Myocyte (in vitro differentiated cells): ENCODE results near the gene TRIM36. TPM values are rescaled to one million over a fixed set of nuclear protein-coding genes. Genes with fewer than 3 reads are reported as not detected.

Experiments used
- DNase-seq: peaks from one replicate; pipeline ENCODE4 v3.0.0-alpha.2; 2012; ENCODE audit warnings: low read depth
- total RNA-seq: library from RNA; depleted of rRNA; stranded (reverse); fragments of >200 nt; gene quantifications from 2 replicates; pipeline ENCODE4 v1.2.3, GENCODE V29; 2014

TRIM36 gene
- total RNA-seq, 1 donor from 2014 or later = 10.5 TPM

- peak; percentile 42 for DNase-seq
These were observed 750 bp downstream of the TRIM36 start for GRCh38 chr5:115168829-115169486.

- no peak for DNase-seq
These were observed 2.8 kb downstream of the TRIM36 start for GRCh38 chr5:115166744-115167393.

DNA sequence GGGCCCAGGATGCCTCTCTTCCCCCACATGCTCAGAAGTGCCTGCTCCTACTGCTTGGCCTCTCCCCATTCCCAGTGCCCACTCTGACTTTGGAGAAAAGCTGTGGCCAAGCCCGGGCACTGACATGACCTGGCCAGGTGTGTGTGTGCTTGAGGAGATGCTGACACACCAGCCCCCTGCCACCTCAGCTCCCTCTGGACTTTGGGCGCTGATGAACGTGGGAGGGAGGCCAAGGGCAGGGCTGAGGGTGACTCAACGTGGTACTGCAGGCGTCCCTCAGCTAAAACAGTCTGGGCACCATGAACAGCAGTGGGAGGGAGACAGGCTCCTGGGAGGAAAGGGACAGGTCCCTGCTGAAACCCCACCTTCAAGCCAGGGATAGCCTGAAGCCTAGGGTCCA is 3.9 kb downstream of the TRIM36 start:
- no peak for DNase-seq

- DNase-seq = no peak
These were observed 8.7 kb downstream of the TRIM36 start for GRCh38 chr5:115160975-115161475.

DNA sequence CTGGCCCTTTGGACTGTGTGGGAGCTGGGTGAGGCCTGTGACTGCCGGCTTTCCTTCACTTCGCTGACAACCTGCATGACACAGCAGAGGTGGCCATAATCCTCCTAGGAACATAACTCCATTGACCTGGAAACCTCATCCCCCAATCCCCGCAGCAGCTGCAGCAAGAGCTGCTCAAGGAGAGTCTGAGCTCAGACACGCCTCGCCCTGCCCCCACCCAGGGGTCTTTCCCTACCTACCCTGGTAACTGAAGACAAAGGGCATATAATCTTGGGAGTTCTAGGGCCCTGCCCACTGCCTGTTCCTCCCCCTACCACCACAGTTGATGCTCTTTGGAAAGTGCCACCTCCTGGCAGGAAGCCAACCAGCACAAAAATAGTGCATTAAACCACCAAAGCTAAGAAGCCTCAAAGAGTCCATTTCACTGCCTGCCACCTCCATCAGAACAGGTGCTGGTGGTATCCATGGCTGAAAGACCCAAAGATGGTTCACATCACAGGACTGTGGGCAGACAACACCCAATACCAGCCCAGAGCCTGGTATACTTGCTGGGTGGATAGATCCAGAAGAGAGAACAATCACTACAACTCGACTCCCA is 18.4 kb downstream of the TRIM36 start:
- DNase-seq = peak; percentile 81

DNA sequence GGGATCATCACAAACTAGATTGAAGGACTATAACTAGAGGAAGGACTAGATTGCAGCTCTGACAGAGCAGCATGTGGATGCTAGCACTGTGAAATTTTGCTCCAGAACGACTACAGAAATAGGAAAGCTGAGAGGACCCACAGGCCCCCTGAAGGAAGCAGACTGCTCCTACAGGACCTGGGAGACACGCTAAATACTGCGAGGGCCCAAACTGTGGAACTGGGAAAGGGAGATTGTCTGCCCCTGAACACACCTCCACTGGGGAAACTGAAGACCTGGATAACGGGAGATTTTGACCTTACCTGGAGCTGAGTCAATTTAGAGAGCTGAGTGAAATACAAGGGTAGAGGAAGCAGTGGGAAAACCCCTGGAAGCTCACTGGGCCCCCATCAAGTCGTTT is 19.2 kb downstream of the TRIM36 start:
- no peak for DNase-seq

GRCh38 chr5:115147052-115147451 is 22.7 kb downstream of the TRIM36 start:
- peak; percentile 19 for DNase-seq

DNA sequence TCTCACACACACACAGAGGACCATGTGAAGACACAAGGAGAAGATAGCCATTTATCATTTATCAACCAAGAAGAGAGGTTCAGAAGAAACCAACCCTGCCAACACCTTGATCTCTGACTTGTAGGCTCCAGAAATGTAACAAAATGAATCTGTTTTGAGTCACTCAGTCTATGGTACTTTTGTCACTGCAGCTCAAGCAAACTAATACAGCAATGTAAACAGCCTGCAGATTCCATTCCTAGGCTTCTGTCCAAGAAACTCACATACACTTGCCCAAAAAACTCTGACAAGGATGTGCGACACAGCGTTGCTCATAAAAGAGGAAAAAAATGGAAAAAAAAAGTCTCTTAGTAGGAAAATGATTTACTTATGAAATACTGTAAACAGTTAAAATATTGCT is 33.4 kb downstream of the TRIM36 start:
- DNase-seq = no peak

GRCh38 chr5:115132465-115132864 is 37.2 kb downstream of the TRIM36 start:
- no peak for DNase-seq

GRCh38 chr5:115126303-115126702 is 43.4 kb downstream of the TRIM36 start:
- DNase-seq = no peak

DNA sequence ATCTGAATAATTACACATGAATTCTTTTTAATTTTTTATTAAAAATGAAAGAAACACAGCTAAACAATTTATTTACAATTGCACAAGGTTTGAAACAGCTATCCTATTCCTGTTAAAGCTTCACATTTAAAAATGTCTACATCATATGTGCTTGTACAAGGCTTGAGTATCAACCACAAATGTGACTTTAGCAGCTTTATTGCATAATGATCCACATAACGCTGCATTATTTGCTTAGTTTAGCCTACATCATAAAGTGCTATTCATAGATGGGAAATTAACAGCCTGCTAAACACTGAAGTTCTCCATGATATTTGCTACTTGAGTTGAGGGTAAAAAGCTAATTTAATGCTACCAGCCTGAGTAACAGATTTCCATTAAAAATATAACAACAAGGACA is 45.0 kb downstream of the TRIM36 start:
- DNase-seq = no peak

- DNase-seq = peak; percentile 60
These were observed 53.7 kb downstream of the TRIM36 start for GRCh38 chr5:115116001-115116400.

DNA sequence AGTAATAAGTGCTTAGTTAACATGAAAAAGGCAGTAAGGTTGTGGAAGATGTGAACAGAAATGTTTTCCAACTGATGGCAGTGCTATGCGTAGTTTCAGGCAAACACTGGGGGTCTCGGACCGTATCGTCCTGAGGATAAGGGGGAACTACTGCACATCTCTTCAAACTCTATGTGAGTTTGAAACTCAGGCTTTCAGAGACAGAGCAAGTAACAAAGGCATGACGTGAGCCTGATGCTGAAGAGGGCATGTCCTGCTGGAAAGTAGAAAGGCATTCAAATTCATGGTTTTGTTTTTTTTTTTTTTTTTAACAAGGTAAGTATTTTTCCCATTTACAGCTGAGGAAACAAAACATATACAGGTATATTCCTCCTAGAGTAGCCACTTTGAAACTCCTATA is 59.9 kb downstream of the TRIM36 start:
- no peak for DNase-seq

- DNase-seq = no peak
These were observed 60.4 kb downstream of the TRIM36 start for GRCh38 chr5:115109356-115109755.

GRCh38 chr5:115100319-115100955 is 69.3 kb downstream of the TRIM36 start:
- DNase-seq = peak; percentile 20

DNA sequence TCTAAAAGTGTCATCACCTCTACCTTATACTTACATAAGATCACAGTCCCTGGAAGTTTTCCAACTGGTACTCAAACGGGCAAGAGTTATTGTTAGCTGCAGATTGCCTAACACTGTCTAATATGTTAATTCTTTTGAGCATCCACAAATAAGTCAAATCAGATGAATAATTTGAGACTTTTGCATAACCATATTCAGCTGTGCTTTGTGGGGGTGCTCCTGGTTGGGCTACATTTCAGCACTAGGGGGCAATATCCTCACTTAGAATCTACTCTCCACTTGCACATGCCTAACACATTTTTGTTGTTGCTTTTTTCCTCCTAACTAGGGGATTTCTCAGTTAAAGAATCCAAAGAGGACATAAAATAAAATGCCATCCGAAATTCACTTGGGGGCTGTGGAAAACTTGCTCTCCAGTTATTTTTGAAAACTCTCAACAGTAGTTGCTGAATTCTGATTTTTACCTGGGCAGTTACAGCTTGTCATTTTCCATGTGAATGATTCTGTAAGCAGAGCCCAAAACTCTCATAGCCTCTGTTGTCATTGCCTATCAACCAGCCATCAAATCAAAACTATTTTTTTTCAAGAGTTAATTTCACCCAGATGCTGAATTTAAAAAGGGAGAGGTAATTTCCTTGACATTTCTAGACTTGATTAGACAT is 71.5 kb downstream of the TRIM36 start:
- peak; percentile 56 for DNase-seq

GRCh38 chr5:115097236-115097635 is 72.5 kb downstream of the TRIM36 start:
- DNase-seq = no peak

GRCh38 chr5:115096034-115096769 is 73.5 kb downstream of the TRIM36 start:
- peak; percentile 18 for DNase-seq

GRCh38 chr5:115087951-115088350 is 81.8 kb downstream of the TRIM36 start:
- no peak for DNase-seq

DNA sequence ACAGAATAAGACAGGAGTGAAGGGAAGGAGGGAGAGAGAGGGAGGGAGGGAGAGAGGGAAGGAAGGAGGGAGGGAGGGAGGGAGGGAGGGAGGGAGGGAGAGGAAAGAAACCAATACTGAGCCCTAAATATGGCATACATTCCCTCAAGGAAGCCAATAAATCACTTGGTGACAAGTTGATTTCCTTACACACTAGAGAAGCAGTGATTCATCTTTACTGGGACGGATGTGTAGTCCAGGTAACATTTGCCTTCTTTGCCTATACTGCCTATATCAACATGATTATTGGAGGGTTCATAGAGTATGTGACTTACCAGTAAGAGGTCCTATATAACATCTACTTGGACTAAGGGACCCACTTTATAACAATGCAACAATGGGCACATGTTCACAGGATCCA is 83.2 kb downstream of the TRIM36 start:
- DNase-seq = no peak
